Bronchial epithelial cell (primary cell): ENCODE results near the gene GGT5. TPM values are rescaled to one million over a fixed set of nuclear protein-coding genes. Genes with fewer than 3 reads are reported as not detected.
A peak's percentile ranks its signal among the peaks of the same experiment; 100 is the strongest.
"Not testable (repeated sequence)": the region's sequence is repeated elsewhere in the genome, so short reads cannot be mapped to it uniquely, and the experiment has no call there.

ENCODE experiments used
- DNase-seq: peaks from one replicate; pipeline ENCODE4 v3.0.0-alpha.2; 2010; ENCODE audit warnings: low read depth
- FAIRE-seq: peaks from 2 replicates; lab custom pipeline; 2011; peaks lifted over from hg19 to GRCh38; lab: Jason Lieb, UNC
- H3K27me3 ChIP-seq: 2 replicates; pipeline ENCODE4 v1.5.1; 2011; ENCODE audit warnings: low read length; ENCODE audit not compliant: control insufficient read depth, insufficient read depth
- H3K36me3 ChIP-seq: 2 replicates; pipeline ENCODE4 v1.5.1; 2011; ENCODE audit warnings: low read length; ENCODE audit not compliant: control insufficient read depth, insufficient read depth
- H3K4me3 ChIP-seq: 2 replicates; pipeline ENCODE4 v1.5.1; 2011; ENCODE audit warnings: mild to moderate bottlenecking, low read depth, low read length, control low read depth
- CTCF ChIP-seq: IDR thresholded peaks from 2 replicates; pipeline ENCODE4 v1.5.1; 2011; ENCODE audit warnings: mild to moderate bottlenecking, moderate library complexity, low read length, control low read depth, inconsistent platforms; ENCODE audit not compliant: insufficient read depth, severe bottlenecking
- total RNA-seq: library from RNA; depleted of rRNA; stranded (reverse); fragments of >200 nt; gene quantifications from 2 replicates; pipeline ENCODE4 v1.2.1, GENCODE V29; 2014

GGT5 gene
- total RNA-seq, 1 donor from 2014 or later, result not detected

GRCh38 chr22:24285245-24285644 is 40.4 kb upstream of the GGT5 start:
- peaks cover 1% of the 10 kb centered on the region for H3K36me3 ChIP-seq
- H3K27me3 ChIP-seq, result no peaks in the 10 kb centered on the region
- no peak for TF ChIP-seq CTCF
- H3K4me3 ChIP-seq, result no peak overlapping the region
- DNase-seq, result no peak
- no peak for FAIRE-seq

- peaks cover 1% of the 10 kb centered on the region for H3K36me3 ChIP-seq
- no peak for TF ChIP-seq CTCF
- DNase-seq (peak; percentile 44), FAIRE-seq (no peak)
- H3K27me3 ChIP-seq, result no peaks in the 10 kb centered on the region
- H3K4me3 ChIP-seq, result no peak overlapping the region
Measured at GRCh38 chr22:24284747-24285203, 39.9 kb upstream of the GGT5 start.

GRCh38 chr22:24282401-24282800 is 37.5 kb upstream of the GGT5 start:
- Histone ChIP-seq H3K4me3 (no peak overlapping the region), H3K36me3 (peaks cover 1% of the 10 kb centered on the region), H3K27me3 (no peaks in the 10 kb centered on the region)
- DNase-seq (peak; percentile 76), FAIRE-seq (no peak)
- TF ChIP-seq CTCF, result no peak

- FAIRE-seq, DNase-seq: not testable (repeated sequence)
Measured at GRCh38 chr22:24280363-24280762, 35.5 kb upstream of the GGT5 start.

GRCh38 chr22:24274696-24275405 is 30.0 kb upstream of the GGT5 start:
- FAIRE-seq, H3K36me3 ChIP-seq, H3K4me3 ChIP-seq, H3K27me3 ChIP-seq: not testable (repeated sequence)
- peak; percentile 11 for DNase-seq

More at GRCh38 chr22:24280363-24280762, 35.5 kb upstream of the GGT5 start:
- H3K36me3 ChIP-seq, H3K27me3 ChIP-seq, H3K4me3 ChIP-seq: not testable (repeated sequence)

GRCh38 chr22:24273906-24274305 is 29.0 kb upstream of the GGT5 start:
- DNase-seq, H3K27me3 ChIP-seq, FAIRE-seq, H3K4me3 ChIP-seq, H3K36me3 ChIP-seq: not testable (repeated sequence)

- FAIRE-seq, H3K4me3 ChIP-seq, H3K27me3 ChIP-seq, H3K36me3 ChIP-seq, DNase-seq: not testable (repeated sequence)
Measured at GRCh38 chr22:24273031-24273430, 28.1 kb upstream of the GGT5 start.

- Histone ChIP-seq H3K27me3 (no peaks in the 10 kb centered on the region), H3K36me3 (no peaks in the 10 kb centered on the region), H3K4me3 (peak overlapping the region; percentile 100)
- TF ChIP-seq CTCF, result no peak
- peak; percentile 35 for DNase-seq
- no peak for FAIRE-seq
Measured at GRCh38 chr22:24271386-24271854, 26.5 kb upstream of the GGT5 start.
